Stimulated activated CD4-positive, alpha-beta T cell treated with anti-CD3 and anti-CD28 coated beads, Interleukin-12 subunit alpha, Interleukin-12 subunit beta, amount 100 ng/mL, for 24 hours (primary cell): ENCODE data around the gene SH3TC1.

Source experiments
- DNase-seq, 2 experiments: peaks; one replicate each; pipeline ENCODE4 v3.0.0-alpha.2; 2020; ENCODE audit warnings: low read depth in 2 of 2

Gene SH3TC1

GRCh38 chr4:8180310-8181093 is 18.6 kb upstream of the SH3TC1 start:
- no peak for DNase-seq

- no peak for DNase-seq
Measured at GRCh38 chr4:8181119-8181518, 18.0 kb upstream of the SH3TC1 start.

- DNase-seq: no peak
Measured at GRCh38 chr4:8181844-8182243, 17.2 kb upstream of the SH3TC1 start.

GRCh38 chr4:8182294-8182693 is 16.8 kb upstream of the SH3TC1 start:
- no peak for DNase-seq

- no peak for DNase-seq
Measured at GRCh38 chr4:8182858-8183725, 16.0 kb upstream of the SH3TC1 start.

- no peak for DNase-seq
Measured at GRCh38 chr4:8184061-8184460, 15.0 kb upstream of the SH3TC1 start.

GRCh38 chr4:8185295-8185694 is 13.8 kb upstream of the SH3TC1 start:
- DNase-seq: no peak

- DNase-seq: no peak
Measured at GRCh38 chr4:8185930-8186329, 13.2 kb upstream of the SH3TC1 start.

GRCh38 chr4:8188085-8188484 is 11.0 kb upstream of the SH3TC1 start:
- DNase-seq: no peak

GRCh38 chr4:8188743-8189550 is 10.1 kb upstream of the SH3TC1 start:
- DNase-seq: no peak

GRCh38 chr4:8189551-8190466 is 9.3 kb upstream of the SH3TC1 start:
- no peak for DNase-seq

- DNase-seq: no peak
Measured at GRCh38 chr4:8191136-8191747, 7.8 kb upstream of the SH3TC1 start.

- no peak for DNase-seq
Measured at GRCh38 chr4:8192748-8193738, 6.0 kb upstream of the SH3TC1 start.

- no peak for DNase-seq
Measured at GRCh38 chr4:8194306-8195242, 4.5 kb upstream of the SH3TC1 start.

- DNase-seq: no peak
Measured at GRCh38 chr4:8195431-8195830, 3.7 kb upstream of the SH3TC1 start.

- DNase-seq: no peak
Measured at GRCh38 chr4:8195841-8196458, 3.1 kb upstream of the SH3TC1 start.

GRCh38 chr4:8197521-8197920 is 1.6 kb upstream of the SH3TC1 start:
- no peak for DNase-seq
